HG03521 (cell line): ENCODE measurements around the gene SIRPB2.

Experiments
- ATAC-seq: cut with Tn5 transposase; IDR thresholded peaks from one replicate; pipeline ENCODE4 v1.9.1; 2021; ENCODE audit warnings: mild to moderate bottlenecking, moderate library complexity; ENCODE audit not compliant: unreplicated experiment

Gene SIRPB2

DNA sequence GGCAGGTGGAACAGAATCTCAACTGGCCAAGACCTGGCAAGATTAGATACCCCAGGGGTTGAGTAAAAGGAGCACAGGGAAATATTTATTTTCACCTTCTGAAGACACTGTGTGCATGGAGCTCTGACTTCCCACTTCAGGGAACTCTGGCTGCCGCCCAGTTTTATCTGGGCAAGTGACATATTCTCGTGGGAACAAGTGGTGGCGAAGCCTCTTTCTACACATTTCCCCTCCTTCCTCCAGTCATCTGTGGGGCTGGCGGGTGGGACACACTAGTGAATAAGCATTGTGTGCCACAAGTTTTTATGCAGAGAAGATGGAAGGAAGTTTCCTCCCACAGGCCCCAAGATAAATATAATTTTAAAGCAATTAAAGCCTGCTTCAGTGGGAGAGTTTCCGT, 48.1 kb downstream of the SIRPB2 start:
- no peak for ATAC-seq

DNA sequence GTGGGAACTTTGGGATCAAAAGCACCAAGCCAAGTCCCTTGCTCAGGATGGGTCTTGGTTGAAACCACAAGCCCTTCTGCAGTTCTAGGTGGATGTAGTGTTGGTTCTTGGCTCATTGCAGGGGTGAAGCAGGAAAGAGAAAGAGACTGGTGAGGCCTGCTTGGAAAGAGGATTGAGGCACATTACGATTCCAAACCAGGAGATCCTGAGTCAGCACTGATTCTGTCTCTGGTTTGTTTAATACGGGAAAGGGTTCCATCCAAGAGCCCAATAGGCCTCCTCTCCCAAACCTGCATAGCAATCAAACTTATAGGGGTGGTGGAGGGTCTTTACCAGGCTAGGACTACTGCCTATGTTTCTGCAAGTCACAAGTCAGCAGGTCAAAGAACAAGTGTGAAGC, 48.9 kb downstream of the SIRPB2 start:
- no peak for ATAC-seq

DNA sequence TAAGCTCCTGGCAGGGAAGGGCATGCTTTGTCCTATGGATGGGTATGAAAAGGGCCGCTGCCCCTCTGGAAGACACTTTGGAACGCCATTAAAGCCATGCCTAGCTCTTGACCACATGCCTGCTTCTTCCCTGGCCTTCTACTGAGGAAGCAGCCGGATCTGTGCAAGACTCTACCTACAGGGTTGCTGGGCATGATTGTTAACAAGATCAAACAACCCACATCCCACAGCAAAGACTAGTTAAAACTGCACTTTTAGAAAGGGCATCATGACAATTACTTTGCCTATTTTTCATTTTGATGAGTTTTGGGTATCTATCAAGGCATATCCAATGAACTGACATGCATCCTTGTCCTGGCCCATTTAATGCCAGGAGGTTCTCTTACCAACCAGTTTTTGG, 50.1 kb downstream of the SIRPB2 start:
- no peak for ATAC-seq

DNA sequence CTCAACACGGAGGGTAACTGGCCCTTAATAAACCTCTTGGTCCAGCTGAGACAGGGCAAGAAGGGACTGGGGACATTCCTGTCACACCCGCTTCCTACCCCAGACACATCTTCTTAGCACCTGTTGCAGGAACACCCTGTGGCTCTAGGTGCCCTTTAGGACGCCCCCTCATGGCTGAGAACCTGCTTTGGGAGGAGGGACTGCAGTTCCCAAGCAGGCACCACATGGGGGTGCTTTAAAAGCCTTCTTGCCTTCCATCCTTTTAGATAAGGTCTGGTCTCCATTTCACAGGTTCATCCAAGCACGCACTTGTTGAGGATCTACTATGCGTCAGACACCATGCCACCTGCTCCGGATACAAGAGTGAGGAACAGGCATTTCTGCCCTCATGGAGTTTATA, 51.2 kb downstream of the SIRPB2 start:
- no peak for ATAC-seq

DNA sequence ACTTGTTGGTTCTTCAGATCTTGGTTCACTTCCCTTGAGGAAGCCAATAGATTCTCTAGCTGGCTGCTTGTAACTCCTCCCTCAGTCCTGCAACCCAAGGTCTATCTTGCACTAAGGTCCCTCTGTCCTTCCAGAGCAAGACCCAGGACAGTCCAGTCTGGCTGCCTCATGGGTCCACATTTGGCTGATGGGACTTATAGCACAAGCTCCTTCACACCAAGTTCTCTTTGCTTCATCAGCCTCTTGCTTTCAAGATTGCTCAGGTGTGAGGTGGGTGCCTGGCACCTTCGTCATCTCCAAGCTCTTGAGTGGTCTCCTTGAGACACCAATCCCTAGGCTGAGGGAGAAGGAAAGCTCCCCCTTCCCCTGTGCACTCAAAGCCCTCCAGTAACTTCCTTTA, 52.9 kb downstream of the SIRPB2 start:
- no peak for ATAC-seq

DNA sequence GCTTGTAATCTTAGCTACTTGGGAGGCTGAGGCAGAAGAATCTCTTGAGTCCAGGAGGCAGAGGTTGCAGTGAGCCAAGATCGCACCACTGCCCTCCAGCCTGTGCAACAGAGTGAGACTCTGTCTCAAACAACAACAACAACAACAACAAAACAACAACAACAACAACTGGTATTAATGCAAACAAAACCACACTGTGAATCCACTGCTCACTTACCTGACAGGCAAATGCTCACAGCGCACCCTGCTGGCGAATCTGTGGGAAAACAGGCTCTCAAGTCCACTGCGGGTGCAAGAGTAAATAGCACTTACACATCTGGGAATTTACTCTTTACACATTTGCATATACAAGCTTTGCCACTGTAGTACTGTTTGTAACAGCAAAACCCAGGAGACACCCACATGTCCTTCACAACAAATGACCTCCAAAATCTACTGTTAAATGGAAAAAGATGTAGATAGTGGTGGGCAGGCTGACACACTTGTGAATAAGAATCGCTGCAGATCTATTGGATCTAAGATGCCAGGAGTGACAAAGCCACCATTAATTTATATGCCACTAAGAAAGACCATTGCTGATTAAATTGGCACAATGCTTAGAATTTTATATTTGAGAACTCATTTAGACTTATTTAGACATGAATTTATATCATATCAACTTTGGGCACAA, 53.9 kb downstream of the SIRPB2 start:
- ATAC-seq: no peak

DNA sequence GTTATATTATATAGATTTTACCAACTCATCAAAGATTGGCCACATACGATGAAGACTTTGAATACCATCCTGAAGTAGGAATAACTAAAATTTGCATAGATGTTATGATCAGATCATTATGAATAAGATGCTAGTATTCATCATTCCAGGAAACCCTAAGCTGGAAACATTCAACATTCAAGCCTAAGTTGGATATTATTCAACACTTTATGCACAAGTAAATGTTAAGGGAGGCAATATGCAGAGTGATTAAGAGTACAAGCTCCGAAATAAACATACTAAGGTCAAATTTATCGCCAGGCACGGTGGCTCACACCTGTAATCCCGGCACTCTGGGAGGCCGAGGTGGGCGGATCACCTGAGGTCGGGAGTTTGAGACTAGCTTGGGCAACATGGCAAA, 55.0 kb downstream of the SIRPB2 start:
- no peak for ATAC-seq

DNA sequence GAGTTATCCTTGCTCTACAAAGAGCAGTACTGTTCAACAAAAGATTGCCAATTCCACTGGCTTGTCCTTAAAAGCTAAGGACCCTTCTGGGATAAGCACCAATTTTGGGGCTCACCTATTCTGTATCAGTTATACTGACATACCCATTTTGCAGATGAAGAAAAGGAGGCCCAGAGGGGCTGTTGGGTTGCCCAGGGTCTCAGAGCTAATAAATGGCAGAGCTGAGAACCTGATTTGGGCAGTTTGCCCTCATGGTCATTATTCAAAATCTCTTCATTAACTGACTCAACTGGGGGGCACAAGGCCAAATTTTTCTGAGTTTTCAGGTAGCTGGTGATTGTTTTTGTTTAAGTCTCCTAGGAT, 55.9 kb downstream of the SIRPB2 start:
- ATAC-seq: no peak

DNA sequence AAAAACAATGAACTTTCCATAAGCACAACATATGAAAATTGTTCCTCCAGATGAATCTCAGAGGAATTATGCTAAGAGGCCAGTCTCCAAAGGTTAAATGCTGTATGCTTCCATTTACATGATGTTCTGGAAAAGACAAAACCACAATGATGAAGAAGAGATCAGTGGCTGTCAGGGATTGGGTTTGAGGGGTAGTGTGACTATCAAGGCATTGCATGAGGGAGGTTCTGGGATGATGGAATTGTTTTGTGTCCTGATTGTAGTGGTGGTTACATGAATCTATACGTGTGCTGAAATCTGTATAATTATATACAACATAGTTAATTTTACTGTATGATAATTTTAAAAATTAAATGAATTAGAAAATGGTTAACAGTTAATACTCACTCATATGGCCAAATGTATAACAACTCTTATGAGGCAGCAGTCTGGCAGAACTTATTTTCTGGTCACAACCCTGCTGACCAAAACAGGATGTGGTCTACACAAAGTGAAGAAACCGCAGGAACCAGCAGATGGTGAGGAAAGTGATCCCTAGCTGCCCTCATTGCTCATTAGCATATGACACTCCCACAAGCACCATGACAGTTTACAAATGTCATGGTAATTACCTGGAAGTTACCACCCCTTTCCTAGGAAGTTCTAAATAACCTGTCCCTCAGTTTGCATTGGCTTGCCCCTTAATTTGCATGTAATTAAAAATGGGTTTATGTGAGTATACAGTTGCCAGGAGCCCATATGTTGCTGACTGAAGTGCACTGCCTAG, 56.5 kb downstream of the SIRPB2 start:
- ATAC-seq: peak; percentile 85

DNA sequence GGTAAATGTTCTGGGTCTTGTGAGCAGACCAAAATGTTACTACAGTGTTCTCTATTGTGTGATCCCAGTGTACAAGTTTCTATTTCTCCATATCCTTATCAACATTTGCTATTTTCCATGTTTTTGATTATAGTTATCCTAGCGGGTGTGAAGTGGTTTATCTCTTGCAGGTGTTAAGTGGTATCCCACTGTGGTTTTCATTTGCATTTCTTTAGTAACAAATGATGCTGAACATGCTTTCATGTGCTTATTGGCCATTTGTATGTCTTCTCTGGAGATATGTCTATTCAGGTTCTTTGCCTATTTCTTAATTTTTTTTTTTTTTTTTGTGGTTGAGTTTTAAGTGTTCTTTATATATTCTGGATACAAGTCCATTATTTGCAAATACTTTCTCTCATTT, 60.1 kb downstream of the SIRPB2 start:
- no peak for ATAC-seq

DNA sequence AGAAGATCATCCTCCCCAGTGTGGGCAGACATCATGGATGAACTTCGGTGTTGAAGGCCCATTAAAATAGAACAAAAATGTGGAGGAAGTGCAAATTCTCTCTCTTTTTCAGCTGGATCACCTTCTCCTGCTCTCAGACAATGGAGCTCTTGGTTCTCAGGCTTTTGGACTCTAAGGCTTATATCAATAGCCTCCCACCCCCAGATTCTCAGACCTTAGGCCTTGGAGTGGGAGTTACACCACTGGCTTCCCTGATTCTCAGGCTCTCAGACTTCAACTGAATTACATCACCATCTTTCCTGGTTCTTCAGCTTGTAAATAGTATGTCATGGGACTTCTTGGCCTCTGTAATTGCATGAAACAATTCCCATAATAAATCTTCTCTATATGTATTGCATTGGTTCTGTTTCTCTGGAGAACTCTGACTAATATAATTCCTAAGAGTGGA, 61.2 kb downstream of the SIRPB2 start:
- ATAC-seq: no peak

DNA sequence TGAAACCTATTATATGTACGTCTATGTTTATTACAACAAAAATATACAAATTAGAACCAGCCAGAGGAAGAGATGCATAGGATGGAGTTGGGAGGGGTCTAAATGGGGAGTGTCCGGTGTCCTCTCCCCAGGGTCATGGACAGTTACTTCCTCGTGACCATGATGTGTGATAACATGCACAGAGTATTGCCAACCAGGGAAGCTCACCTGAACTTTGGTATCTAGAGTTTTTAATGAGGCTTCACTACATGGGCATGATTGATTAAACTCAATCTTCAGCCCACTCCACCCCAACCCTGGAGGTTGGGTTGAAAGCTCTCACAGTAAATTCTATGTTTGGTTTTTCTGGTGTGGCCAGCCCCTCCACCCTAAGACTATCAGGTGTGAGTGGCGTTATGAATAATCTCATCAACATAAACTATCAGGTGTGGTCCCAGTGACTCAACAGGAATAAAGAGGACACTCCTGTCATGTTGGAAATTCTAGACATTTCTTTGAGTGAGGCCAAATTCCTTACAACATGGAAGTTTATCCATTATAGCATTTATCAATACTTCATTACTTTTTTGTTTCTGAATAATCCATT, 62.0 kb downstream of the SIRPB2 start:
- no peak for ATAC-seq

DNA sequence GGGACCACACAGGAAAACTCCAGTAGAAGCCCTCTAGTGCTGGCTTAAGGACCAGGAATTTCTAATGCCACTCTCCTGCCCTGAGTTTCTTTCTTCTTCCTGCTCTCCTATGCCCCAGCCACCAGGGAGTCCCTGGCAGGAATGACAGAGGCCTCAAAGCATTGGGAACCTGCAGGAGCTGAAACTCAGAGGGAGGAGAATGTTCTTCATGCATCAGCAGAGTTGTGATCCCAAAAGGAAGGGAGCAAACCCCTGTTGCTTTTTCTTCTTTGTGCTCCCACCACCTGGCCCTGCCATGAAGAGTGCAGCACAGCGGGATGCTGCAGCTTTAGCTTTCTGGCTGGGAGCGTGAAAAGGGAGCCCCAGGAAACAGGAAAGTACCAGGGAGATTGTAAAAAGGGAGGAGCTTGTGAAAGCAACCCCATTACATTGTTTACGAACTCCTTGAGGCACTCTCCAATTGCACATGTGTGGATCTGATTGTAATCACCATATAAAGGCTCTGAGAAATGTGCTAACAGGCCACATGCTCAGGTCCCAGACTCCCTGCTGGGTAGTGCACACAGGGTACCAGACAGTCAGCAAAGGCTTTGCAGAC, 63.7 kb downstream of the SIRPB2 start:
- ATAC-seq: no peak

DNA sequence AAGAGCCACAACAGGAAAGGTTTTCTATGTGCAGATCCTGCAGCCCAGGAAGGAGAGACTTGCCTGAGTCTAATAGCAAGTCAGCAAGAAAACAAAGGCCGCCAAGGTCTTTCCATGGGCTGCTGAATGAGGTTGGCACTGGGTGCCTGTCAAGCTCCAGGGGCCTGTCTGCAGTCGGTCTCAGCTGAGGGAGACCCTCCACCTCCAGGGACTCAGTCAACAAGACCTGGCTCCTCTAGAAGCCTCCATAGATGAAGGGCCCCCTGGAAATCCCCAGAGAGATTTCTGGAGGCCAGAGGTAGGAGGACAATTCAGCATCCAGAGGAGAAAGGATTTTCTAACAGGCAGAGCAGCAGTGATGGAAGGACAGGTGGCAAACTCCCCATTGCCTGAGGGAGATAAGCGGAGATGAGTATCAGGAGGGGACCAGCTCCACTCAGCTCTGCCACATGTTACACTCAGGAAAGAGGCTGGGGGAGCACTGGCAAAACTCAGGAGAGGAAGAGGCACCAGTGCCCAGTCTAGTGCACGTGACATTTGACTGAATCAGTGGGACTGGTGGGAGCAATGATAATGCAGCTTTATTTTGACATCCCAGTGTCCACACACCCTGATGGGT, 64.9 kb downstream of the SIRPB2 start:
- no peak for ATAC-seq
